ENCODE data around the gene HSDL1. TPM values are rescaled to one million over a fixed set of nuclear protein-coding genes. Genes with fewer than 3 reads are reported as not detected.
A peak's percentile ranks its signal among the peaks of the same experiment; 100 is the strongest.

The HSDL1 gene
- total RNA-seq, 3 donors from 2014 or later, result 13.7 to 15.6 (median 14.4) TPM

DNA sequence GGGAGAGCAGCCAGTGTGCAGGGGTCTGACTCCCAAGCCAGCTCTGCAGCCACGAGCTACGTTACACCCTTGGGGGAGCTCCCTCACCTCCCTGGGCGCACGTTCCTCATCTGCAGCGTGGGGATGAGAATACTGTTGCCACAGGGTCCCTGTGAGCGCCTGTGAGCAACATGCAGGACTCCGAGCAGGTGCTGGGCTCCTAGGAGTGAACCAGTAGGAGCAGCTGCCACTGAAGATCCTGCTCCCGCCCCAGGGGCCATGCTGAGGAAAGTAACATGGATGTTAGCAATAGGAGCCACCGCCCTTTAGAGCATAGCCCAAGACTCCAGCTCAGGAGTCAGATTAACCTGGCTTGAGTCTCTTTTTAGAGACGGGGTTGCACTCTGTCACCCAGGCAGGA is 16.1 kb upstream of the HSDL1 start:
- no peaks in the 10 kb centered on the region for H3K9me3 Mint-ChIP-seq
- H3K27me3 Mint-ChIP-seq (ENCODE audit: low read depth), result peaks cover 28% of the 10 kb centered on the region
- ATAC-seq (no peak), DNase-seq (no peak)
- no peak overlapping the region for H3K4me3 Mint-ChIP-seq
- no peaks in the 10 kb centered on the region for H3K36me3 Mint-ChIP-seq (ENCODE audit: insufficient read depth)
- no peaks in the 10 kb centered on the region for H3K4me1 Mint-ChIP-seq (ENCODE audit: low read depth)

DNA sequence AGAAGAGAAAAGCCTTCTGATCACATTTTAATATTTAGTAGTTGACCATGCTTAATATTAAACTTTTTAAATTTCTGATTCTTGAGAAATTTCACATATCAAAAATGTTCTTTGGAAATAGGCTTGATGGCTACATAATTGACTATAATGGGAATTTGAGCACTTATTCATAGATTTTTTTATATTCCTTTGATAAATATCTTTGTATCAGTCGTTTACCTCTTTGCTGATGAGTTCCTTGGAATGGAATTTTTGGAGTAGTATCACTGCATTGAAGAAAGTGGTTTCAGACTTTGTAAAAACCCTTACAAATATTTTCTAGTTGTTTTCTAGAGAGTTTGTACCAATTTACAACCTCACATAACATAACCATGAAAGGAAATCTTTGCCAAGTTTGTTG is 14.8 kb upstream of the HSDL1 start:
- H3K4me3 Mint-ChIP-seq, result no peak overlapping the region
- H3K9me3 Mint-ChIP-seq, result no peaks in the 10 kb centered on the region
- DNase-seq (no peak), ATAC-seq (no peak)
- peaks cover 23% of the 10 kb centered on the region for H3K27me3 Mint-ChIP-seq (ENCODE audit: low read depth)
- H3K4me1 Mint-ChIP-seq (ENCODE audit: low read depth), result no peaks in the 10 kb centered on the region
- no peaks in the 10 kb centered on the region for H3K36me3 Mint-ChIP-seq (ENCODE audit: insufficient read depth)

DNA sequence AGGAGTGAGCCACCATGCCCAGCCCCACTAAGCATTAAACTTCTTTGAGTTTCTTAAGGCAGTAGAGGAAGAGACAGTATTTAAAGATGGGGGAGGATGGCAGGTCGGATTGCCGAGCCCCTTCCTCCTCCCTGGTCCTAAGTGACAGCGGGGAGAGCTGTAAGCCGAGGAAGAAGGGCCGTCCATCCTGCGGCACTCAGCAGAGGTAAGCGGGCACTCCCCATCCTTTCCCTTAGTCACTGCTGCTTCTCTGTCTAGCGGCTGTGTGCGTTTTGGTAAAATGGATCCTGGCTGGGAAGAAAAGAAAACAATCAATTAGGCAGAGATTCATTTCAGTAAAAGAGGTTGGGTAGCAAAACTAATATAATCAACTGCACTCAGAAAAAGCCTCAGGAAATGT is 14.0 kb upstream of the HSDL1 start:
- H3K36me3 Mint-ChIP-seq (ENCODE audit: insufficient read depth), result no peaks in the 10 kb centered on the region
- peaks cover 22% of the 10 kb centered on the region for H3K27me3 Mint-ChIP-seq (ENCODE audit: low read depth)
- H3K4me1 Mint-ChIP-seq (ENCODE audit: low read depth), result no peaks in the 10 kb centered on the region
- DNase-seq (no peak), ATAC-seq (no peak)
- no peak overlapping the region for H3K4me3 Mint-ChIP-seq
- no peaks in the 10 kb centered on the region for H3K9me3 Mint-ChIP-seq

DNA sequence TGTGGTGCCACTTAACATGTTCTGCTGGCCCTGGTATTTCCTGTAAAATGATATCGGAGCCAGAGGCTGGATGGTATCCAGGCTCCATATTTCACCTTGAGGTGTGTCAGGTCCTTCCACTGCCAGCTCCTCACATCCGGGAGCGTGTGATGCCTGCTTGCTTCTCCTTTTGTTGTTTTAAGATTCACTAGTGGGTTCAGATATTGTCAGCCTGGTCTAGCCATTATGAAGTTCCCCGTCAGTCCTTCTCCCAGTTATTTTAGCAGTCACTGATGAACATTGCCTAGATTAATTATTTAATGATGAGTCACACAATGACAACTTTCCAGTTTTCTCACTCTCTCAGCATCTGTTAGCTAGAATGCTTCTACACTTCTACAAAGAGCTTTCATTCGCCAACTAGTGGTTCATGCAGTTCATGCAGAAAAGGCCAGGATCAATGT is 11.4 kb upstream of the HSDL1 start:
- Mint-ChIP-seq H3K9me3 (no peaks in the 10 kb centered on the region), H3K36me3 (ENCODE audit: insufficient read depth) (no peaks in the 10 kb centered on the region), H3K4me1 (ENCODE audit: low read depth) (no peaks in the 10 kb centered on the region), H3K4me3 (no peak overlapping the region), H3K27me3 (ENCODE audit: low read depth) (peaks cover 19% of the 10 kb centered on the region)
- ATAC-seq (no peak), DNase-seq (no peak)

DNA sequence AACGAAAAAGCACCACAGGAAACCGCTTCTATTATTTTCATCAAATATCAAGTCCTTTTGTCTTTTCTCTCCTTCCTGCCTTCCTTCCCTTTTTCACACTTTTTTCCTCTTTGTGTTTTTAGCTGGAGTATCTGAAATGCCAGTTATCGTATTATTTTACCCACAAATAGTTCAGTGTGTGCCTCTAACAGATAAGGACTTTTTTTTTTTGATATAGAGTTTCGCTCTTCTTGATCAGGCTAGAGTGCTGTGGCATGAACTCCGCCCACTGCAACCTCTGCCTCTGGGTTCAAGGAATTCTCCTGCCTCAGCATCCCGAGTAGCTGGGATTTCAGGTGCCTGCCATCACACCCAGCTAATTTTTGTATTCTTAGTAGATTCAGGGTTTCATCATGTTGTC is 10.8 kb upstream of the HSDL1 start:
- H3K27me3 Mint-ChIP-seq (ENCODE audit: low read depth), result peaks cover 24% of the 10 kb centered on the region
- H3K36me3 Mint-ChIP-seq (ENCODE audit: insufficient read depth), result no peaks in the 10 kb centered on the region
- no peak for DNase-seq
- no peak overlapping the region for H3K4me3 Mint-ChIP-seq
- H3K4me1 Mint-ChIP-seq (ENCODE audit: low read depth), result no peaks in the 10 kb centered on the region
- ATAC-seq, result no peak
- H3K9me3 Mint-ChIP-seq, result no peaks in the 10 kb centered on the region

DNA sequence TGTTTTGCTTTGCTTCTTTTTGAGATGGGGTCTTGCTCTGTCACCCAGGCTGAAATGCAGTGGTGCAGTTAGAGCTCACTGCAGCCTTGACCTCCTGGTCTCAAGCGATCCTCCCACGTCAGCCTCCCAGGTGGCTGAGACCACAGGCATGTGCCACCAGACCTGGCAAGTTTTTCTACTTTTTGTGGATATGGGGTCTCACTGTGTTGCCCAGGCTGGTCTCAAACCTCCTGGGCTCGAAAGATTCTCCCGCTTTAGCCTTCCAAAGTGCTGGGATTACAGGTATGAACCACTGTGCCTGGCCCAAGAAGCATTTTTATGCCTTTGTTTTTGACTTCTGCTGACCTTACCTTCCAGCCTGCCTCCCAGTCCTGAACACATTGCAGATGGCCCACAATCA is 10.2 kb upstream of the HSDL1 start:
- DNase-seq, result no peak
- ATAC-seq, result no peak
- H3K27me3 Mint-ChIP-seq (ENCODE audit: low read depth), result peaks cover 24% of the 10 kb centered on the region
- no peaks in the 10 kb centered on the region for H3K36me3 Mint-ChIP-seq (ENCODE audit: insufficient read depth)
- no peak overlapping the region for H3K4me3 Mint-ChIP-seq
- H3K4me1 Mint-ChIP-seq (ENCODE audit: low read depth), result no peaks in the 10 kb centered on the region
- no peaks in the 10 kb centered on the region for H3K9me3 Mint-ChIP-seq

DNA sequence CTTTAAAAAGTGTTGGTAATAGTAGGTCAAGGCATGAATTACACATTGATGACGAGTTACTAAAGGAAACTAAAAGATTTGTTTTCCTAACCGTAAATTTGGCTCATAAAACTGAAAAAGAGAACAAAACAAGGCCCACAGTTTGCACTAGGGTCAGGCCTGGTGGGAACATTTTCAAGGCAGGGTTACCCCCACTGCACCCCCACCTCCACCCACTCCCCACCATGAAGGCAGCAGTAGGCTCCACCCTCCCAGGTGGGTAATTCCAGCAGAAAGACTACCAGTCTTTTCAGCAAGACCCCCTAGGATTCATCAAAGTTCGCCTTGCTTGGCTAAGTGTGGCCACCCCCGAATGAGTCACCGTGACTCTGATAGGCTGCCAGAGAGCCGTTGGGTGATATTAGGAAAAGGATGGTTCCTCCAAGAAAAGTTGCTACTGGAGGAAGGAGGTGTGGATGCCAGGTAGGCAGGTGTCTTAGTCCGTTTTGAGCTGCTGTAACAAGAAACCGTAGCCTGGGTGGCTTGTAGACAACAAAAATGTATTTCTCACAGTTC is 8.8 kb upstream of the HSDL1 start:
- DNase-seq, result no peak
- Mint-ChIP-seq H3K36me3 (ENCODE audit: insufficient read depth) (no peaks in the 10 kb centered on the region), H3K4me1 (ENCODE audit: low read depth) (no peaks in the 10 kb centered on the region), H3K4me3 (no peak overlapping the region), H3K27me3 (ENCODE audit: low read depth) (peaks cover 16% of the 10 kb centered on the region), H3K9me3 (no peaks in the 10 kb centered on the region)
- no peak for ATAC-seq

DNA sequence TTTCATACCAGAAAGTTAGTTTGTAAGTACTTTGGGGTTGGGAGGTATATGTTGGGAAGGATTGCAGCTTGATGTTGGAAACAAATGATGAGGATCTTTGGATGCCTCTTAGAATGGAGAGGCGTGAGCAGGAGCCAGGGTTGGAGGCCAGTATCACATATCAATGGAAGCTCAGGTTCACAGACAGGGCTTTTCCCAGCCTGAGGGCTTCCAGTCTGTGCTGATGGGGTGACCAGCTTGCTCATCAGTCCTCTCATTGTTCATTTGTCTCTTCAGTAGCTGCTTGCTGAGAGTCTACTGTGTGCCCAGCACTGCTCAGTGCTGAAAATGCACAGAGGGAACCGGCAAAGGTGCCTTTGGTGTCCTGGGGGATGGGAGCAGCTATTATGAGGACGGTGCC is 5.9 kb upstream of the HSDL1 start:
- ATAC-seq, result no peak
- H3K4me1 Mint-ChIP-seq (ENCODE audit: low read depth), result no peaks in the 10 kb centered on the region
- no peaks in the 10 kb centered on the region for H3K36me3 Mint-ChIP-seq (ENCODE audit: insufficient read depth)
- peaks cover 13% of the 10 kb centered on the region for H3K27me3 Mint-ChIP-seq (ENCODE audit: low read depth)
- no peak overlapping the region for H3K4me3 Mint-ChIP-seq
- H3K9me3 Mint-ChIP-seq, result no peaks in the 10 kb centered on the region
- no peak for DNase-seq

DNA sequence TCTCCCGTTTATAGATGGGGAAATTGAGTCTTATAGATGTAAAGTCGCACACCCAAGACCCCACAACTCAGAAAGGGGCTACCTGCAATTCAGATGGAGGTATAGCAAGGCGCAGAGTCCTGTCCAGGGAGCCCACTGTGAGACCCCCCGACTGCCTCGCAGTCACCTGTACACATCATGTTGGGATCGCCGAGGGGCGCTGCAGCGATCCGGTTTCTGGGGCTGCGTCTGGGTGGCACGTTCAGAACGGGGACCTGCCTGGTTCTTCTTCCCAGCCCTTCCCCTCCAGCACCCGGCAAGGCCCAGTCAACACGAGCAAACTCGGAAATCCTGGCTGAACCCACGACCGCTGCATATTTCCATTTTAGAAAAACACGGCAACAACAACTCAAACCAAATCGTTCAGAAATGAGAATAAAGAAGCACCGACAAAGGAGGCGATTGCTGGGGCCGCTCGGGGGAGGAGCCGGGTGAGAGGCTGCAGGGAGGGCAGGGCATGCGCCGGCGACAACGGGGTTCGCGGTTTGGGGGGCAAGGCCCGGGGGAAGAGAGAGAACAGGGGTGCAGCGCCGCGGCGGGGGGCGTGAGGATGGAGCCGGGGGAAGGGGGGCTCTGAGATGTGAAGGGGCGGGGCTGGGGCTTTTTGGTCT is 643 bp downstream of the HSDL1 start:
- H3K9me3 Mint-ChIP-seq, result no peaks in the 10 kb centered on the region
- ATAC-seq, result peak; percentile 58 to 64
- peaks cover 3% of the 10 kb centered on the region for H3K27me3 Mint-ChIP-seq (ENCODE audit: low read depth)
- peak; percentile 11 for DNase-seq
- peak overlapping the region; percentile 96 for H3K4me3 Mint-ChIP-seq
- H3K4me1 Mint-ChIP-seq (ENCODE audit: low read depth), result peaks cover 14% of the 10 kb centered on the region
- H3K36me3 Mint-ChIP-seq (ENCODE audit: insufficient read depth), result no peaks in the 10 kb centered on the region

DNA sequence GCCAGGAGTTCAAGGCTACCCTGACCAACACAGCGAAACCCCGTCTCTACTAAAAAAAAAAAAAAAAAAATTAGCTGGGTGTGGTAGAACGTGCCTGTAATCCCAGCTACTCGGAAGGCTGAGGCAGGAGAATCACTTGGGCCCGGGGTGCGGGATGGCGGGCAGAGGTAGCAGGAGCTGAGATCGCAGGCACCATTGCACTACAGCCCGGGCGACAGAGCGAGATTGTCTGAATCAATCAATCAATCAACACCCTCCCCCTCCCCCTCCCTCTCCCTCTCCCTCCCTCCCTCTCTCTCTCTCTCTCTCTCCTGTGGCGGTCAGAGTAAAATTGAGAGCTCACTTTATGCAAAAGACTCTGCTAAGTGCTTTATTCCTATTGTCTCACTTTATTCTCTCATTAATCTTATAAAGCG is 1.2 kb downstream of the HSDL1 start:
- Mint-ChIP-seq H3K4me1 (ENCODE audit: low read depth) (peaks cover 18% of the 10 kb centered on the region), H3K36me3 (ENCODE audit: insufficient read depth) (peaks cover 2% of the 10 kb centered on the region), H3K9me3 (no peaks in the 10 kb centered on the region), H3K4me3 (peak overlapping the region; percentile 96), H3K27me3 (ENCODE audit: low read depth) (peaks cover 3% of the 10 kb centered on the region)
- no peak for DNase-seq
- no peak for ATAC-seq

DNA sequence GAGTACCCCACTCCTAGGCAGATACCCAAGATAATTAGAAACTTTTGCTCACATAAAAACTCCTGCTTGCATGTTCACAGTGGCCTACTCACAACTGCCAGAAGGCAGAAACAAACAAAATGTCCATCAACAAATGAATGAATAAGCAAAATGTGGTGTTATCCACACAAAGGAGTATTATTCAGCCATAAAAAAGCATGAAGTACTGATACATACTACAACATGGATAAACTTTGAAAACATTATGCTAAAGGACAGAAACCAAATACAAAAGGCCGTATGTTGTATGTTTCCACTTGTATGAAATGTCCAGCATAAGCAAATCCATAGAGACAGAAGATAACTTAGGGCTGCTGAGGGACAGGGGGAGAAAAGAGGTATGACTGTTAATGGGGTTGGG is 1.9 kb downstream of the HSDL1 start:
- ATAC-seq (no peak), DNase-seq (no peak)
- peaks cover 23% of the 10 kb centered on the region for H3K4me1 Mint-ChIP-seq (ENCODE audit: low read depth)
- H3K27me3 Mint-ChIP-seq (ENCODE audit: low read depth), result peaks cover 3% of the 10 kb centered on the region
- no peaks in the 10 kb centered on the region for H3K9me3 Mint-ChIP-seq
- H3K36me3 Mint-ChIP-seq (ENCODE audit: insufficient read depth), result peaks cover 2% of the 10 kb centered on the region
- H3K4me3 Mint-ChIP-seq, result peak overlapping the region; percentile 96

DNA sequence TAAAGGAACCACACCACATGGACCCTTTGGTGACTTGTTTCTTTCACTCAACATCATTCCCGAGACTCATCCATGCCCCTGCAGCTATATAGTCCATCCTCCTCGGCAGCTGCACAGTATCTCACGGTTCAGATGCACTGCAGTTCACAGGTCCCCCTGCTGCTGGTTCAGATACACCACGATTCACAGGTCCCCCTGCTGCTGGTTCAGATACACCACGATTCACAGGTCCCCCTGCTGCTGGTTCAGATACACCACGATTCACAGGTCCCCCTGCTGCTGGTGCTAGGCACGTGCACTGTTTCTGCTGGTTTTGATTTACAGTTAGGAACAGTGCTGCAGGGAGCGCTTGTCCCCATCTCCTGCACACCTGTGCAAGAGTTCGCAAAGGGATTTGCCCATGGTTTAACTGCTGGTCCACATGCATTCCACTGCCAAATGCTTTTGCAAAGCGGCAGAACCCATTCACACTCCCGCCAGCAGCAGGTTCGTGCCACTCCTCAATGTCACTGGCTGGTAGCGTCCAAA is 3.8 kb downstream of the HSDL1 start:
- no peak for ATAC-seq

DNA sequence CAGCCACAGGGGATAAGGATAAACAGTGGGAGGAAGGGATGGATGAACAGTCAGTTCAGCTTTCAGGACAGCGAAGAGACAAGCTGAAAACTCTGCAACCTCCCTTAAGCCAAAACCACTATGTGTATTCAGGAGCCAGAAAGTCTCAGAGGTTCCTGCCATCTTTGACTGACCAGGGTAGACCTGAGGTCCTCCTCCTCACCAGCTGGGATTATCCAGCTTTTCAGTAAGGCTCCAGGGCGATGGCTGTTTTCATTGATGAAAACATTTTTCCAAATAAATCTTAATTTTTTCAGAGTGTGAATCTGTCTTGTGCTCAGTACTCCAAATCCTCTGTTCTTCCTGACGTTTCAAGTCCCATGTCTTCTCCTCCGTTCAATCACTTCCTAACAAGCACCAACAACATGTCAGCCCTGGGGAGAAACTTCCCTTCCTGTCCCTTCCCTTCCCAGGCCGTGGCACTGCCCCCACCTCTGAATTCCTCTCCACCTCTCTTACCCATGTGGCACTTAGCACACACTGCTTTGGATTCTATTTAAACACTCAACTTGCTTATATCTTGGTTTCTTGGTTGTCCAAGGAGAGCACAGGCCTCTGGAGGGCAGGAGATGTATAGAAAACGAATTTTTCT is 5.2 kb downstream of the HSDL1 start:
- Mint-ChIP-seq H3K9me3 (no peaks in the 10 kb centered on the region), H3K36me3 (ENCODE audit: insufficient read depth) (peaks cover 7% of the 10 kb centered on the region), H3K27me3 (ENCODE audit: low read depth) (no peaks in the 10 kb centered on the region), H3K4me1 (ENCODE audit: low read depth) (peaks cover 31% of the 10 kb centered on the region), H3K4me3 (no peak overlapping the region)
- ATAC-seq (no peak), DNase-seq (no peak)

More for the DNA sequence above, 3.8 kb downstream of the HSDL1 start:
- no peaks in the 10 kb centered on the region for H3K9me3 Mint-ChIP-seq
- DNase-seq, result no peak
- H3K27me3 Mint-ChIP-seq (ENCODE audit: low read depth), result peaks cover 3% of the 10 kb centered on the region
- peaks cover 29% of the 10 kb centered on the region for H3K4me1 Mint-ChIP-seq (ENCODE audit: low read depth)
- H3K36me3 Mint-ChIP-seq (ENCODE audit: insufficient read depth), result peaks cover 5% of the 10 kb centered on the region
- no peak overlapping the region for H3K4me3 Mint-ChIP-seq

DNA sequence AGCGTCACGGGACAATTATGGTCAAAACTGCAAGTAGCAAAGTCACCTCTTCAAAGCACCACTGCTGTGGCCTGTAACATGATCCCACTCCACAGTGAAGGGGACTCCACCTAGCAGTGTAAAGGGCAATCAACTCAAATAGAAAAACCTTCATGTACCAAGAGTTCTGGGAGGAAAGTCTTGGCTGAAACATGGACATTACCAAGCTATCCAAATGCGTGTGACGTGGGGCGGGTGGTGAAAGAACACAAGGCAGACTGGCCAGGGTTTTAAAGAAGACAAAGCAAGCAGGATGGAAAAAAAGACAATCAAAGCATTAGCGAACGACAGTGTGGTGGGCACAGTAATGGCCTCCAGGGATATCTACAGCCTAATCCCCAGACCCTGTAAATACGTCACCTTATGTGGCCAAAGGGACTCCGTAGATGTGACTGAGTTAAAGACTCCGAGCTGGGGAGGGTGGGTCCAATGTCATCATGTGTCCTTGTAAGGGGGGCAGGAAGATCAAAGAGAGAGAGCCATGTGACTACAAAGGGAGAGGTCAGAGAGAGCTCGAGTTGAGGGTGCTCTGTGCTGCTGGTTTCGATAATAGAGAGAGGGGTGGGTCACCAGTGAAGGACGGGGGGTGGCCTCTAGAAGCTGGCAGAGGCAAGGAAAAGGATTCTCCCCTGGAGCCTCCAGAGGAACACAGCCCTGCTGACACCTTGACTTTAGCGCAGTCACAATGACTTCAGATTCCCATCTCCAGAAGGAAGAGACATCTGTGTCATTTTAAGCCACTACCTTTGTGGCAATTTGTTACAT is 6.0 kb downstream of the HSDL1 start:
- Mint-ChIP-seq H3K4me3 (no peak overlapping the region), H3K27me3 (ENCODE audit: low read depth) (no peaks in the 10 kb centered on the region), H3K36me3 (ENCODE audit: insufficient read depth) (peaks cover 7% of the 10 kb centered on the region), H3K4me1 (ENCODE audit: low read depth) (peaks cover 27% of the 10 kb centered on the region), H3K9me3 (no peaks in the 10 kb centered on the region)
- DNase-seq (no peak), ATAC-seq (peak; percentile 75 to 76)

Measured in activated T-cell treated with anti-CD3 and anti-CD28 coated beads, Interleukin-2, amount 50 U/mL, for 4 hours (primary cell).